HG03175 (cell line): ENCODE data around the gene ZNF664.

Experiments used
- ATAC-seq: cut with Tn5 transposase; IDR thresholded peaks from one replicate; pipeline ENCODE4 v1.9.1; 2021; ENCODE audit warnings: mild to moderate bottlenecking, moderate library complexity; ENCODE audit not compliant: unreplicated experiment

ZNF664 gene

GRCh38 chr12:124049451-124050094, 76.6 kb downstream of the ZNF664 start:
- ATAC-seq: no peak

GRCh38 chr12:124053851-124054250, 80.8 kb downstream of the ZNF664 start:
- ATAC-seq: no peak

GRCh38 chr12:124055066-124055465, 82.1 kb downstream of the ZNF664 start:
- ATAC-seq: no peak

GRCh38 chr12:124057691-124058090, 84.7 kb downstream of the ZNF664 start:
- no peak for ATAC-seq

GRCh38 chr12:124059752-124060151, 86.7 kb downstream of the ZNF664 start:
- ATAC-seq: no peak
